HL-60 (cell line): ENCODE measurements around the gene THAP12.

Source experiments
- DNase-seq, 2 experiments: peaks; one replicate each; pipeline ENCODE4 v3.0.0-alpha.2; 2010 to 2020; ENCODE audit warnings: low read depth in 1 of 2, low spot score in 1 of 2
- H3K27ac ChIP-seq: fragments of 250-450 bp; sonication (Bioruptor Pico); replicated peaks from 2 replicates; pipeline ENCODE4 v1.5.1; 2020; ENCODE audit warnings: mild to moderate bottlenecking, moderate library complexity
- H3K27me3 ChIP-seq: fragments of 250-450 bp; sonication (Bioruptor Pico); 2 replicates; pipeline ENCODE4 v1.5.1; 2021; ENCODE audit warnings: mild to moderate bottlenecking, moderate library complexity; ENCODE audit not compliant: insufficient read depth, poor library complexity, severe bottlenecking
- H3K4me3 ChIP-seq: replicated peaks from 2 replicates; pipeline ENCODE4 v1.5.1; 2011; ENCODE audit warnings: mild to moderate bottlenecking, control low read depth, low read length; ENCODE audit not compliant: insufficient read depth
- CTCF ChIP-seq: IDR thresholded peaks from one replicate; pipeline ENCODE4 v1.5.1; 2011; ENCODE audit warnings: low read length, control low read depth, inconsistent platforms; ENCODE audit not compliant: insufficient read depth
- GABPA ChIP-seq: IDR thresholded peaks from 2 replicates; pipeline ENCODE4 v1.6.1; 2012; ENCODE audit warnings: low read depth
- POLR2AphosphoS5 ChIP-seq: IDR thresholded peaks from 2 replicates; pipeline ENCODE4 v1.6.1; 2012; ENCODE audit warnings: low read depth
- REST ChIP-seq: IDR thresholded peaks from 2 replicates; pipeline ENCODE4 v1.6.1; 2012; ENCODE audit warnings: low read depth; ENCODE audit not compliant: insufficient replicate concordance
- SPI1 ChIP-seq: IDR thresholded peaks from 2 replicates; pipeline ENCODE4 v1.6.1; 2012; ENCODE audit warnings: low read depth, mild to moderate bottlenecking, borderline replicate concordance
- long read RNA-seq: library from polyadenylated mRNA; unstranded; transcript quantifications from one replicate; pipeline ENCODE4 v2.0.0, GENCODE V29; 2020

Gene THAP12
- long read RNA-seq, transcript THAP12-201 (5 exons, 3,300 nt), result major isoform, 17 of 33 reads
- long read RNA-seq, partial matches to known transcripts, result 0 of 33 reads
- long read RNA-seq, other reads (novel, unspliced or antisense), result 15 of 33 reads

GRCh38 chr11:76380977-76381719, at the start of gene THAP12, which contains the start of gene GVQW3:
TSS of gene THAP12 (minus strand) at chr11:76381132. CDS start at chr11:76380836, 296 bp downstream.
TSS of gene GVQW3 (plus strand) at chr11:76381323. CDS start at chr11:76381829, 506 bp downstream.
- Histone ChIP-seq H3K27me3 (no peaks in the 10 kb centered on the region), H3K4me3 (peak within 1 kb of the TSS; percentile 80), H3K27ac (peak within 1 kb of the TSS; percentile 65)
- DNase-seq, result peak; percentile 93 to 97
- TF ChIP-seq SPI1, result peak; percentile 57; the same call in 1 of the 2 replicates
- no peak for TF ChIP-seq REST
- TF ChIP-seq POLR2AphosphoS5, result peak; percentile 66

GRCh38 chr11:76426660-76427059, 45.7 kb upstream of the THAP12 start:
- no peak overlapping the region for H3K27ac ChIP-seq
- TF ChIP-seq REST (no peak), CTCF (no peak), POLR2AphosphoS5 (no peak), SPI1 (no peak), GABPA (no peak)
- peaks cover 2% of the 10 kb centered on the region for H3K27me3 ChIP-seq
- no peak for DNase-seq
- H3K4me3 ChIP-seq, result no peak overlapping the region

GRCh38 chr11:76424891-76425290, 44.0 kb upstream of the THAP12 start:
- TF ChIP-seq SPI1 (no peak), POLR2AphosphoS5 (no peak), GABPA (no peak), REST (no peak), CTCF (no peak)
- Histone ChIP-seq H3K4me3 (no peak overlapping the region), H3K27me3 (peaks cover 2% of the 10 kb centered on the region), H3K27ac (no peak overlapping the region)
- DNase-seq, result no peak
